Measurements from ENCODE around the gene EPN2. TPM values are rescaled to one million over a fixed set of nuclear protein-coding genes. Genes with fewer than 3 reads are reported as not detected.
"Not testable (repeated sequence)": the region's sequence is repeated elsewhere in the genome, so short reads cannot be mapped to it uniquely, and the experiment has no call there.

EPN2 gene
- total RNA-seq, 2 donors from 2014 or later: 8.4 to 13.4 TPM

- H3K27ac Mint-ChIP-seq; ATAC-seq (replicated peaks); H3K4me3 Mint-ChIP-seq; H3K4me1 Mint-ChIP-seq; H3K36me3 Mint-ChIP-seq (ENCODE audit: low read depth); H3K27me3 Mint-ChIP-seq; H3K9me3 Mint-ChIP-seq: not testable (repeated sequence)
These were observed 10.3 kb upstream of the EPN2 start for GRCh38 chr17:19226610-19227588.

- not testable (repeated sequence) for H3K27ac Mint-ChIP-seq; H3K36me3 Mint-ChIP-seq (ENCODE audit: low read depth); H3K9me3 Mint-ChIP-seq; ATAC-seq (replicated peaks); H3K4me3 Mint-ChIP-seq; H3K4me1 Mint-ChIP-seq; H3K27me3 Mint-ChIP-seq
These were observed 2.5 kb upstream of the EPN2 start for GRCh38 chr17:19234676-19235075.

- ATAC-seq (replicated peaks): peak; percentile 71
- not testable (repeated sequence) for H3K9me3 Mint-ChIP-seq; H3K27me3 Mint-ChIP-seq; H3K27ac Mint-ChIP-seq; H3K36me3 Mint-ChIP-seq (ENCODE audit: low read depth); H3K4me3 Mint-ChIP-seq; H3K4me1 Mint-ChIP-seq
These were observed 621 bp upstream of the EPN2 start for GRCh38 chr17:19236351-19237138.

- Mint-ChIP-seq H3K9me3 (no peaks in the 10 kb centered on the region), H3K36me3 (ENCODE audit: low read depth) (no peaks in the 10 kb centered on the region), H3K27ac (no peak overlapping the region), H3K4me3 (peak overlapping the region; percentile 75), H3K4me1 (no peaks in the 10 kb centered on the region), H3K27me3 (peaks cover 3% of the 10 kb centered on the region)
- ATAC-seq (replicated peaks): peak; percentile 71
These were observed 412 bp downstream of the EPN2 start for GRCh38 chr17:19237389-19238166.

- H3K27me3 Mint-ChIP-seq: peaks cover 3% of the 10 kb centered on the region
- ATAC-seq (replicated peaks): no peak
- no peaks in the 10 kb centered on the region for H3K9me3 Mint-ChIP-seq
- H3K36me3 Mint-ChIP-seq (ENCODE audit: low read depth): no peaks in the 10 kb centered on the region
- H3K4me1 Mint-ChIP-seq: no peaks in the 10 kb centered on the region
- no peak overlapping the region for H3K27ac Mint-ChIP-seq
- peak overlapping the region; percentile 75 for H3K4me3 Mint-ChIP-seq
These were observed 970 bp downstream of the EPN2 start for GRCh38 chr17:19238167-19238505.

- H3K36me3 Mint-ChIP-seq (ENCODE audit: low read depth): no peaks in the 10 kb centered on the region
- no peak overlapping the region for H3K4me3 Mint-ChIP-seq
- no peaks in the 10 kb centered on the region for H3K9me3 Mint-ChIP-seq
- no peaks in the 10 kb centered on the region for H3K4me1 Mint-ChIP-seq
- H3K27me3 Mint-ChIP-seq: peaks cover 3% of the 10 kb centered on the region
- H3K27ac Mint-ChIP-seq: no peak overlapping the region
- no peak for ATAC-seq (replicated peaks)
These were observed 2.4 kb downstream of the EPN2 start for GRCh38 chr17:19239544-19239943.

GRCh38 chr17:19242323-19242722 lies 5.2 kb downstream of the EPN2 start:
- Mint-ChIP-seq H3K27ac (no peak overlapping the region), H3K9me3 (no peaks in the 10 kb centered on the region), H3K27me3 (peaks cover 5% of the 10 kb centered on the region), H3K4me1 (no peaks in the 10 kb centered on the region), H3K36me3 (ENCODE audit: low read depth) (no peaks in the 10 kb centered on the region), H3K4me3 (no peak overlapping the region)
- no peak for ATAC-seq (replicated peaks)

- H3K4me3 Mint-ChIP-seq: no peak overlapping the region
- no peak for ATAC-seq (replicated peaks)
- H3K4me1 Mint-ChIP-seq: no peaks in the 10 kb centered on the region
- peaks cover 6% of the 10 kb centered on the region for H3K27me3 Mint-ChIP-seq
- no peak overlapping the region for H3K27ac Mint-ChIP-seq
- no peaks in the 10 kb centered on the region for H3K36me3 Mint-ChIP-seq (ENCODE audit: low read depth)
- H3K9me3 Mint-ChIP-seq: no peaks in the 10 kb centered on the region
These were observed 5.8 kb downstream of the EPN2 start for GRCh38 chr17:19242926-19243325.

- Mint-ChIP-seq H3K27me3 (peaks cover 3% of the 10 kb centered on the region), H3K9me3 (no peaks in the 10 kb centered on the region), H3K4me1 (no peaks in the 10 kb centered on the region), H3K4me3 (no peak overlapping the region), H3K36me3 (ENCODE audit: low read depth) (no peaks in the 10 kb centered on the region), H3K27ac (no peak overlapping the region)
- ATAC-seq (replicated peaks): no peak
These were observed 6.7 kb downstream of the EPN2 start for GRCh38 chr17:19243838-19244237.

GRCh38 chr17:19244357-19244756 lies 7.2 kb downstream of the EPN2 start:
- no peaks in the 10 kb centered on the region for H3K9me3 Mint-ChIP-seq
- H3K27me3 Mint-ChIP-seq: peaks cover 3% of the 10 kb centered on the region
- H3K4me1 Mint-ChIP-seq: no peaks in the 10 kb centered on the region
- H3K4me3 Mint-ChIP-seq: no peak overlapping the region
- H3K27ac Mint-ChIP-seq: no peak overlapping the region
- no peak for ATAC-seq (replicated peaks)
- H3K36me3 Mint-ChIP-seq (ENCODE audit: low read depth): no peaks in the 10 kb centered on the region

- Mint-ChIP-seq H3K27ac (no peak overlapping the region), H3K4me1 (no peaks in the 10 kb centered on the region), H3K27me3 (peaks cover 3% of the 10 kb centered on the region), H3K9me3 (no peaks in the 10 kb centered on the region), H3K4me3 (no peak overlapping the region), H3K36me3 (ENCODE audit: low read depth) (no peaks in the 10 kb centered on the region)
- no peak for ATAC-seq (replicated peaks)
These were observed 7.6 kb downstream of the EPN2 start for GRCh38 chr17:19244781-19245180.

GRCh38 chr17:19247473-19247872 lies 10.3 kb downstream of the EPN2 start:
- Mint-ChIP-seq H3K27ac (no peak overlapping the region), H3K9me3 (no peaks in the 10 kb centered on the region), H3K27me3 (peaks cover 8% of the 10 kb centered on the region)

GRCh38 chr17:19248151-19248927 lies 11.2 kb downstream of the EPN2 start:
- no peak for ATAC-seq (replicated peaks)
- H3K27me3 Mint-ChIP-seq: peaks cover 8% of the 10 kb centered on the region
- H3K9me3 Mint-ChIP-seq: no peaks in the 10 kb centered on the region
- H3K4me3 Mint-ChIP-seq: no peak overlapping the region
- H3K36me3 Mint-ChIP-seq (ENCODE audit: low read depth): no peaks in the 10 kb centered on the region
- H3K27ac Mint-ChIP-seq: no peak overlapping the region
- peaks cover 6% of the 10 kb centered on the region for H3K4me1 Mint-ChIP-seq

More at GRCh38 chr17:19247473-19247872, 10.3 kb downstream of the EPN2 start:
- H3K4me3 Mint-ChIP-seq: no peak overlapping the region
- no peak for ATAC-seq (replicated peaks)
- H3K4me1 Mint-ChIP-seq: peaks cover 6% of the 10 kb centered on the region
- no peaks in the 10 kb centered on the region for H3K36me3 Mint-ChIP-seq (ENCODE audit: low read depth)
